NCI-H2081 (cell line): Measurements from ENCODE around the gene FAM163B.
A peak's percentile ranks its signal among the peaks of the same experiment; 100 is the strongest.

Source experiments
- DNase-seq, 2 experiments: peaks; one replicate each; lab custom pipeline; 2025; lab: John Stamatoyannopoulos, UW

FAM163B gene

DNA sequence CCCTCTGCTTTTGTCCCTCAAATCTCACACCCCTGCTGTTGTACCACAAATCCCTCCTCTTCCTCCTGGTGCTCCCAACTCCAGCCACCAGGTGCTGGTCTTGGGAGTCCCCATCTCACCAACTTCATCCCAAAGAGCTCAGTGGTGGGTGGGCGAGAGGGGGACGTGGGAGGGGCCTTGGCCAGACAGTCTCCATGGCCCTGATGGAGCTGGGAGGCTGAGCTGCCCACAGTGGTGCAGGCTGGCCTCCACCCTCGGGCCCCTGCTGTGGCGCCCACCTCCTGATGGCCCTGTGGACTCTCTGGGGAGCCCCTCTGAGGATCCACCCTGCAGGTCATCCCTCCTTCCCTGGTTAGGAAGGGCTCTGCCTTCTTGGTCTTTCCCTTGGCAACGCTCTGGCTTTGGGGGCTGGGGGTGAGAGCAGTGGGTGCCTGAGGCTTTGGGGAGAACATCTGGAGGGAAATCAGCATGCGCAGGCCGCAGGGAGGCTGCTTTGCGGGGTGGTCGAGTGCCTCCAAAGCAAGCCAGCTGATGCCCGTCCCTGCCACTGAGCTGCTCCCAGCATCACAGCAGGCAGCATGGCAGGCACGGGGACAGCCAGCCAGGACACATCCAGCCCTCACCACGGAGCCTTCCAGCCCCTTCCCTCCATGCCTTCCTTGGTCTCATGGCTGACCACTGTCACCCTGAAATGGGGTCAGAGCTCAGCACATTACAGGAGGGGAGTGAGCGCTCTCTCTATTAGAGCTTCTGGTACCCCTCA, 7.6 kb upstream of the FAM163B start:
- DNase-seq, result no peak

- DNase-seq, result no peak
Observed at GRCh38 chr9:133615606-133616188, 6.5 kb upstream of the FAM163B start.

DNA sequence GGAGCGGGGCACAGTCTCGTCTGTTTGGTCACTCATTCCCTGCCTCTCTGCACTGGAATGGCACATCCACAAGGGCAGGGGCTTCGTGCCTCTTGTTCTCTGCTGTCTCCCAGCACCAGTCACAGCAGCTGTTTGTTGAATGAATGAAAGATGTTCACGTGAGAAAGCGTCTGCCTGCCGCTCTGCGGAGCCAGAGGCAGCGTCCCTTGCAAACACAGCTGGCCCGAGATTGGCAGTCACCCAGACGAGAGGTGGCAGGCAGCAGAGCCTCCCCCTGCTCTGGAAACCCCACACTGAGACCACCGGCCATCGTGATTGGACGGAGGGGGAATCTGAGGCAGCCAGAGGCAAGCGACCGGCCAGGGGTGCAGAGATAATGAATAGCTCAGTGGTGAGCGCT, 6.0 kb upstream of the FAM163B start:
- DNase-seq, result peak in 1 of 2 experiments; percentile 24

- DNase-seq, result no peak
Observed at GRCh38 chr9:133614678-133615077, 5.5 kb upstream of the FAM163B start.

DNA sequence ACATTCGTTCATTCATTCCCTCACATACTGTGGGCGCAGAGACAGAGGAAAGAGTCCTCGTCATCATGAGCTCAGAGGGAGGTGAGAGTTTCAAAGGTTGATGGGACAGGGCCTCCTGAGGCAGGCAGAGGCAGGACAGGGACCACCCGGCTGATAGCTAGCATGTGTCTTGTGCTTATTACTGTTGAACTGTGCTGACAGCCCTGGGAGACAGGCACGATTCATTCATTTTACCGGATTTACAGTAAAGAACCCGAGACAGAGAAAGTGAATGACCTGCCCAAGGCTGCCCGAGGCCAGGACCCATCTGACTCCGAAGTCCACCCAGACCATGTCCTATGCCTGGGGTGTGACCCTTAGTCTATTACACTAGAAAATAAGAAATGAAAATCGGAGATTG, 4.9 kb upstream of the FAM163B start:
- DNase-seq, result no peak

DNA sequence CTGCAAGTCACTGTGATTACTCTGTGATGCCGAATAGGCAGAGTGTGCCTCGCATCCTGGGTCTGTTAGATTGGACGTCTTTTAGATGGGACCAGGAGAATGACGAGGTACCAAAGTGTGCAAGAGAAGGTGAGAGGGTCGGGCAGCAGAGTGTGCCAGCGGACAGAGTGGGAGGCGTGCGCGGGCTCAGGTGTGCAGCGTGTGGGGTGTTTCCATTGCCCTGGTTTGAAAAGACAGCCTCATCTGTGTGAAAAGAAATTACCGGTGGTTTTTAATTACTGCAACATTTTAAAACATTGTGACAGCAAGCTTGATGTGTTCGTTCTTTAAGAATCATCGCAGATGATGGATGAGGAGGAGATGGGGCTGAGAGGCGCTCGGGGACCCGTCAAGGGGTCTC, 4.2 kb upstream of the FAM163B start:
- no peak for DNase-seq

DNA sequence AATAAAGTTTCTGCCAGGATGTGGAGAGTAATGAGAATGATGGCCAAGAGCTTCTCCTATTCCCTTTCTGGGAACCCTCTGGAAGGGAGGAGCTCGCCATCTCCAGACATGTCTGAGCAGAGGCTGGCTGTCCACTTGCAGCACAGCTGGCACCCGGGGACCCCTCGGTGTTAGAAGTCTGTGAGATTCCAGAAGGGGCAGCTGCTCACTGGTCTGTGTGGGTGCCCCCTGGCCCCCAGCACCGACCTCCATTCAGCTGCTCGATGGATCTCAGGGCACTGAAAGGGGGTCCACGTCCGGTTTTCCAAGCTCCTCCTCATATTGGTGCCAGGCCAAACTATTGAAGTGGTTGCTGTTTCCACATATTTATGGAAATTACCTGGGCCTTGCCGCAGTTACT, 3.6 kb upstream of the FAM163B start:
- no peak for DNase-seq

DNA sequence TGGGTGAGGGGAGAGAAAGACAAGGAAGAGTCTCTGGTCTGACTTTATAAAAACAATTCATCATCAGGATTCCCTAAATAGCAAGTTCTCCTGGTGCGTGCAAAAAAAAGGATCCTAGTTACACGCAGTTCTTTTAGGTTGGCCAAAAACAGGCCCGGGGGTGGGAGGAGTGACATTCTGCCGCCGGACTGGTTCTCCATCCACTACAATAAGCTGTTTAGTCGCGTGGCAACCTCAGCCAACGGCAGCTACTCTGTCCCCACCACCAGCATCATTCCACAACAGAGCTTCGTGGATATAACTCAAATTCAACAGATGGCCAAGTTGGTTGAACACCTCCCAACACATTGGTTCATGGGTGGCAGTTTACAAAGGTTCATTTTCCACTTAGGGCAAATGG, 2.9 kb upstream of the FAM163B start:
- no peak for DNase-seq

DNA sequence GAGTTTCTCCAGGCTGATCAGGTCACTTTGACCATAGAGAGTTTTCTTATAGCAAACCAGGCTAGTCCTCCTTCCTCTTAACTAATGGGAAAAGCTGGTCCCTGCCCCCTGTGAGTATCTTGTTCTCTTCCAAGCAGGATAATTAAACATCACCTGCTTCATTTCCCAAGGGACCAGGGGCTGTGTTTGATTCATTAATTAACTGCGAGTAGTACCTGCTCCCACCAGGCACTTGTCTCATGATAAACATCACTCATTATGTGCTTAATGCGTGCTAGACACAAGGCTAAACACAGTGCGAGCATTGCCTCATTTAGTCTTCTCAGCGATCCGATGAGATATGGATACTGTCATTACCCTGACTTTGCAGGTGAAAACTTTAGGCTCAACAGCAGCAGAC, 1.7 kb upstream of the FAM163B start:
- DNase-seq, result peak in 1 of 2 experiments; percentile 73

DNA sequence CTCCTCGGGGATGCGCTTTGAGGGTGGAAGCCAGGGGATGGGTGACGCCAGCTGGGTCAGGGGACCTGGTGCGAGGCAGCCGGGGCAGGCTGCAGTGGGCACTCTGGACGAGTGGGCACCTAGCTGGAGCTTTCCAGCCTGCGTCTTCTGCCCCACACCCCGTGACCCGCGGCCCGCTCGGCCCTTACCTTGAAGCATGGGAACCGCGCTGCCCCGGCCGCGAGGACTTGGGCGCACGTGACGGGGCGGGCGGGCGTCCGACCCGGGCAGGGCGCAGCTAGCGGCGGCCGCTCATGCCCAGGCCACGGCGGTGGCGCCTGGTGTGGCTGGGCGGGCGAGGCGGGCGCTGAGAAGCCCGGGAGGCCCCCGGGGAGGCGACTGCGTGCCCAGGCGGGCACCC, 300 bp downstream of the FAM163B start:
- no peak for DNase-seq

- DNase-seq, result no peak
Observed at GRCh38 chr9:133608382-133608781, 807 bp downstream of the FAM163B start.

DNA sequence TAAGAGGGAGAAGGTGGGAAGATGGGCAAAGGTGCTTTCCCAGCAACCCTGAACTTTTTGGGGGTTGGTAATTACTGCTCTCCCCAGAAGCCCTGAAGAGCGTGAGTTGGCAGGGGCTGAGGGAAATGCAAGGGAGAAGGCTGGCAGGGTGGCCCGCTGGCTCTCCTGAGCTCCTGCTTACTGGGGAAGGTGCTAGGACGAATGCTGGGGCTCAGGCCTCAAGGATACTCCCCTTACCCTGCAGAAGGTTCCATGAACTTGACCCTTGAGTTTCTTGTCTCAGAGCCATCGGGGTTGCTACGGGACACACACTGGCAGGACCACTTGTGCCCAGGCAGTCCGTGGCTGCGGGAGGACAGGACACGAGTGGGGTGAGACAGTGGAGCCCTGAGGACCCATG, 1.2 kb downstream of the FAM163B start:
- no peak for DNase-seq

- no peak for DNase-seq
Observed at GRCh38 chr9:133607381-133607780, 1.8 kb downstream of the FAM163B start.

GRCh38 chr9:133606708-133607025, 2.5 kb downstream of the FAM163B start:
- peak in 1 of 2 experiments; percentile 54 for DNase-seq

- peak in 1 of 2 experiments; percentile 10 for DNase-seq
Observed at GRCh38 chr9:133605856-133606707, 3.1 kb downstream of the FAM163B start.

- no peak for DNase-seq
Observed at GRCh38 chr9:133605446-133605845, 3.7 kb downstream of the FAM163B start.

GRCh38 chr9:133604856-133605255, 4.3 kb downstream of the FAM163B start:
- DNase-seq, result peak in 1 of 2 experiments; percentile 22

GRCh38 chr9:133604214-133604613, 5.0 kb downstream of the FAM163B start:
- peak in 1 of 2 experiments; percentile 24 for DNase-seq

- peak in 1 of 2 experiments; percentile 44 for DNase-seq
Observed at GRCh38 chr9:133603135-133603927, 5.9 kb downstream of the FAM163B start.

DNA sequence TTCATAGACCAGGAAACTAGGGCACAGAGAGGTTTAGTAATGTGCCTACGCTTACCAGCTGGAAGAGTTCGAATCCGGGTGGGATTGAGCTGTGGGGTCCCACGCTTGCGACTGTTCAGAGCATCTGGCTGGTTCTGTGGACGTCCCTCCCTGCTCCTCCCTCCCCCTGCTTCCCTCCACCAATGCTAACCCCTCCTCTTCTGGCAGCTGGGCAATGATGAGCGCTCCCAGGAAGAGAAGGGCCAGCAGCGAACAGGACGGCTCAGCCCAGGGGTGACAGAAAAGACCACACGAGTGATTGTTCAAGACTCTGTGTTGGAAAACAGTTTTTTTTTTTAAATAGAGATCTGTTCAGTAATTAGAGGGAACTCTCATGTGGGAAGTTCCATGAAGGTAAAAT, 6.9 kb downstream of the FAM163B start:
- peak in 1 of 2 experiments; percentile 37 for DNase-seq

DNA sequence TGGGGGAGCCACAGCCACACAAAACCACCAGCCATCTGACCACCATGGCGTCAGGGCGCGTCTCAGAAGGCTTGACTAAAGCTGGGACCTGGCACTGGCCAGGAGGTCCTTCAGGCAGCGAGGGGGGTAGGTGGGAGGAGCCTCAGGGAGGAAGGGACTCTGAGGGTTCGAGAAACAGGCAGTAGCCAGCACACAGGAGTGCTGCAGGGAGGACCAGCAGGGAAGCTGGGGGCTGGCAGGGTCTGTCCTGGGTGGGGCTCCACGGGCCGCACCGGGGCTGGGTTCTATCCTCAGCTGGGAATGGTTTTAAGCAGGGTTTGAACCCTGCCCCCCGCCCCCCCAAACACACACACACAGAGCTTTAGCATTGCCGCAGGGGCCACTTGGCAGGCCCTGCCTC, 7.4 kb downstream of the FAM163B start:
- DNase-seq, result no peak

GRCh38 chr9:133600739-133601138, 8.4 kb downstream of the FAM163B start:
- peak in 1 of 2 experiments; percentile 18 for DNase-seq
